Measurements from ENCODE around the gene MED27.
"Not testable (repeated sequence)": the region's sequence is repeated elsewhere in the genome, so short reads cannot be mapped to it uniquely, and the experiment has no call there.

The MED27 gene

GRCh38 chr9:132066511-132066910, 13.2 kb downstream of the MED27 start:
- H3K4me3 ChIP-seq (ENCODE audit: low read depth, low read length): no peak overlapping the region
- TF ChIP-seq CTCF (IDR thresholded peaks at IDR 0.05; ENCODE audit: control insufficient read depth, extremely low read depth, insufficient read depth): no peak
- DNase-seq (ENCODE audit: low read depth): no peak

GRCh38 chr9:132066057-132066456, 13.6 kb downstream of the MED27 start:
- no peak for DNase-seq (ENCODE audit: low read depth)
- no peak overlapping the region for H3K4me3 ChIP-seq (ENCODE audit: low read depth, low read length)
- TF ChIP-seq CTCF (IDR thresholded peaks at IDR 0.05; ENCODE audit: control insufficient read depth, extremely low read depth, insufficient read depth): no peak

GRCh38 chr9:132063281-132063680, 16.4 kb downstream of the MED27 start:
- DNase-seq (ENCODE audit: low read depth): no peak
- no peak for TF ChIP-seq CTCF (IDR thresholded peaks at IDR 0.05; ENCODE audit: control insufficient read depth, extremely low read depth, insufficient read depth)
- H3K4me3 ChIP-seq (ENCODE audit: low read depth, low read length): no peak overlapping the region

- no peak overlapping the region for H3K4me3 ChIP-seq (ENCODE audit: low read depth, low read length)
- no peak for TF ChIP-seq CTCF (IDR thresholded peaks at IDR 0.05; ENCODE audit: control insufficient read depth, extremely low read depth, insufficient read depth)
- DNase-seq (ENCODE audit: low read depth): no peak
Observed at GRCh38 chr9:132062806-132063205, 16.9 kb downstream of the MED27 start.

- no peak for TF ChIP-seq CTCF (IDR thresholded peaks at IDR 0.05; ENCODE audit: control insufficient read depth, extremely low read depth, insufficient read depth)
- no peak for DNase-seq (ENCODE audit: low read depth)
- H3K4me3 ChIP-seq (ENCODE audit: low read depth, low read length): no peak overlapping the region
Observed at GRCh38 chr9:132061526-132061925, 18.1 kb downstream of the MED27 start.

- no peak overlapping the region for H3K4me3 ChIP-seq (ENCODE audit: low read depth, low read length)
- no peak for DNase-seq (ENCODE audit: low read depth)
- TF ChIP-seq CTCF (IDR thresholded peaks at IDR 0.05; ENCODE audit: control insufficient read depth, extremely low read depth, insufficient read depth): no peak
Observed at GRCh38 chr9:132059361-132059760, 20.3 kb downstream of the MED27 start.

- not testable (repeated sequence) for DNase-seq (ENCODE audit: low read depth); H3K4me3 ChIP-seq (ENCODE audit: low read depth, low read length)
Observed at GRCh38 chr9:132058226-132058625, 21.4 kb downstream of the MED27 start.
